A172 (cell line): ENCODE measurements around the gene ZNF891. TPM values are rescaled to one million over a fixed set of nuclear protein-coding genes. Genes with fewer than 3 reads are reported as not detected.

ENCODE experiments used
- DNase-seq: peaks from one replicate; pipeline ENCODE4 v3.0.0-alpha.2; 2015; ENCODE audit warnings: low spot score
- total RNA-seq: library from RNA; depleted of rRNA; stranded (reverse); fragments of >200 nt; shearing (Covaris generic); gene quantifications from 2 replicates; pipeline ENCODE4 v1.2.3, GENCODE V29; 2014; rRNA removed

ZNF891 gene
- total RNA-seq, 1 experiment from 2014 or later = 1.1 TPM

- DNase-seq = no peak
Measured at GRCh38 chr12:133061954-133062353, 68.1 kb downstream of the ZNF891 start.

DNA sequence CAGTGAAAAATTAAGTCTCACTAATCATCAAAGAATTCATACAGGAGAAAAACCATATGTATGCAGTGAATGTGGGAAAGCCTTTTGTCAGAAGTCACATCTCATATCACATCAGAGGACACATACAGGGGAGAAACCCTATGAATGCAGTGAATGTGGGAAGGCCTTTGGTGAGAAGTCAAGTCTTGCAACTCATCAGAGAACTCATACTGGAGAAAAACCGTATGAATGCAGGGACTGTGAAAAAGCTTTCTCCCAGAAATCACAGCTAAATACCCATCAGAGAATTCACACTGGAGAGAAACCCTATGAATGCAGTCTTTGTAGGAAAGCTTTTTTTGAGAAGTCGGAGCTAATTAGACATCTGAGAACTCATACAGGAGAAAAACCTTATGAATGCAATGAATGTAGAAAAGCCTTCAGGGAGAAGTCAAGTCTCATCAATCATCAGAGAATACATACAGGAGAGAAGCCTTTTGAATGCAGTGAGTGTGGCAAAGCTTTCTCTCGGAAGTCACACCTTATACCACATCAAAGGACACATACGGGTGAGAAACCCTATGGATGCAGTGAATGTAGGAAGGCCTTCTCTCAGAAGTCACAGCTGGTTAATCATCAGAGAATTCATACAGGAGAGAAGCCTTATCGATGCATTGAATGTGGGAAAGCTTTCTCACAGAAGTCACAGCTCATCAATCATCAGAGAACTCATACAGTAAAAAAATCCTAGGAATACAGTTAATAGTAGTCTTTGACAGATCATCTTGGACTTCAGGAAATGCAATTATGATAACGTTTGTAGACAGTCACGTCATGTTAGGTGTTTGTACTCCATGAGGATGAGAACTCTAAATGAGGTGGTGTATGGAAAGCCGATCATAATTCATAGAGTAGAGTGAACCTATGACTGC, 71.6 kb downstream of the ZNF891 start:
- DNase-seq = no peak

DNA sequence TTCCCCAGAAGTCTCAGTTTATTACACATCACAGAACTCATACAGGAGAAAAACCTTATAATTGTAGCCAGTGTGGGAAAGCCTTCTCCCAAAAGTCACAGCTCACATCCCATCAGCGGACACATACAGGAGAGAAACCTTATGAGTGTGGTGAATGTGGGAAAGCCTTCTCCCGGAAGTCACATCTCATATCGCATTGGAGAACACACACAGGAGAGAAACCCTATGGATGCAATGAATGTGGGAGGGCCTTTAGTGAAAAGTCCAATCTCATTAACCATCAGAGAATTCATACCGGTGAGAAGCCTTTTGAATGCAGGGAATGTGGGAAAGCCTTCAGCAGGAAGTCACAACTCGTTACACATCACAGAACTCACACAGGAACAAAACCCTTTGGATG, 72.6 kb downstream of the ZNF891 start:
- DNase-seq = no peak

Other genes with a start within 250 kb of the ZNF891 start
- 11.3 and 13.5 TPM in 2 replicates for gene CHFR, start 242.7 kb downstream of the ZNF891 start, total RNA-seq
- gene ZNF605, start 174.0 kb downstream of the ZNF891 start, total RNA-seq = 2.9 and 4.0 TPM in 2 replicates
- gene ZNF26, start 143.9 kb downstream of the ZNF891 start, total RNA-seq = 6.4 and 9.0 TPM in 2 replicates
- gene ZNF84, start 92.8 kb downstream of the ZNF891 start, total RNA-seq = 27.2 and 29.3 TPM in 2 replicates
- 12.8 and 19.0 TPM in 2 replicates for gene ZNF140, start 49.4 kb downstream of the ZNF891 start, total RNA-seq
- gene ZNF10, start 353 bp upstream of the ZNF891 start, total RNA-seq = 4.6 and 6.3 TPM in 2 replicates
- 12.9 and 17.5 TPM in 2 replicates for gene ZNF268, start 51.2 kb upstream of the ZNF891 start, total RNA-seq
- gene ANHX, start 105.6 kb upstream of the ZNF891 start, total RNA-seq = not detected in 2 replicates